NCI-H1105 (cell line): ENCODE measurements around the gene CLDN22.

Source experiments
- DNase-seq: peaks from one replicate; lab custom pipeline; 2025; lab: John Stamatoyannopoulos, UW

The CLDN22 gene

GRCh38 chr4:183272384-183272783 lies 47.7 kb downstream of the CLDN22 start:
- no peak for DNase-seq

GRCh38 chr4:183268556-183268955 lies 51.5 kb downstream of the CLDN22 start:
- DNase-seq: no peak
